SK-N-SH (cell line): ENCODE data around the gene DNAJC1. TPM values are rescaled to one million over a fixed set of nuclear protein-coding genes. Genes with fewer than 3 reads are reported as not detected.
"Not testable (repeated sequence)": the region's sequence is repeated elsewhere in the genome, so short reads cannot be mapped to it uniquely, and the experiment has no call there.

Experiments used
- CTCF ChIA-PET: fragments of 300-600, 350-600 bp; formaldehyde crosslinking; extraction: SDS; loops from one replicate; lab custom pipeline; 2021; lab: Yijun Ruan, JAX
- POLR2A ChIA-PET: fragments of 350-600 bp; sonication (Branson Sonifier 250); formaldehyde crosslinking; extraction: SDS; loops from one replicate; lab custom pipeline; 2020; ENCODE audit warnings: antibody characterized with exemption, inconsistent platforms; lab: Yijun Ruan, JAX
- DNase-seq: peaks from one replicate; pipeline ENCODE4 v3.0.0; 2012
- H2AFZ ChIP-seq: fragments of 200-600 bp; sonication (generic); 2 replicates; pipeline ENCODE4 v1.8.1; 2016; ENCODE audit warnings: antibody characterized with exemption, mild to moderate bottlenecking, low read depth
- H3F3A ChIP-seq: fragments of 200-600 bp; sonication (generic); replicated peaks from 2 replicates; pipeline ENCODE3; 2016; ENCODE audit warnings: antibody characterized with exemption, mild to moderate bottlenecking; ENCODE audit not compliant: insufficient read depth
- H3K27ac ChIP-seq, 2 experiments: fragments of 200-500 bp in 1 of 2; fragments of 200-600 bp in 1 of 2; sonication (Bioruptor generic) in 1 of 2; sonication (generic), shearing (Covaris generic) in 1 of 2; 2 replicates each; pipeline versions ENCODE4 v1.5.1 to v1.6.1; 2014 to 2016; ENCODE audit warnings: low read depth in 2 of 2, inconsistent platforms in 1 of 2, low read length in 1 of 2, mild to moderate bottlenecking in 1 of 2, mixed read lengths in 1 of 2
- H3K27me3 ChIP-seq: fragments of 200-600 bp; sonication (generic), shearing (Covaris generic); 2 replicates; pipeline ENCODE4 v1.6.1; 2016; ENCODE audit warnings: mixed run types; ENCODE audit not compliant: insufficient read depth
- H3K36me3 ChIP-seq, 2 experiments: fragments of 200-500 bp in 1 of 2; fragments of 200-600 bp in 1 of 2; sonication (Bioruptor generic) in 1 of 2; sonication (generic) in 1 of 2; replicated peaks in 1 of 2; 2 replicates each; pipeline versions ENCODE3 to v1.5.1; 2014 to 2016; ENCODE audit warnings: low read length in 1 of 2, mild to moderate bottlenecking in 1 of 2; ENCODE audit not compliant: insufficient read depth in 2 of 2, control insufficient read depth in 1 of 2
- H3K4me1 ChIP-seq, 2 experiments: fragments of 200-500 bp in 1 of 2; fragments of 200-600 bp in 1 of 2; sonication (Bioruptor generic) in 1 of 2; sonication (generic), shearing (Covaris generic) in 1 of 2; 2 replicates each; pipeline versions ENCODE4 v1.5.1 to v1.6.1; 2014 to 2016; ENCODE audit warnings: low read depth in 1 of 2, low read length in 1 of 2, mixed run types in 1 of 2; ENCODE audit not compliant: insufficient read depth in 2 of 2, control insufficient read depth in 1 of 2
- H3K4me2 ChIP-seq: fragments of 200-600 bp; sonication (generic), shearing (Covaris generic); 2 replicates; pipeline ENCODE4 v1.6.1; 2017; ENCODE audit warnings: mixed run types
- H3K4me3 ChIP-seq, 2 experiments: fragments of 200-500 bp in 1 of 2; fragments of 200-600 bp in 1 of 2; sonication (Bioruptor generic) in 1 of 2; sonication (generic), shearing (Covaris generic) in 1 of 2; 2 replicates each; pipeline versions ENCODE4 v1.5.1 to v1.8.1; 2014 to 2016; ENCODE audit warnings: low read depth in 2 of 2, inconsistent platforms in 1 of 2, low read length in 1 of 2, mild to moderate bottlenecking in 1 of 2, mixed read lengths in 1 of 2, moderate library complexity in 1 of 2
- H3K79me2 ChIP-seq: fragments of 200-600 bp; sonication (generic); 2 replicates; pipeline ENCODE4 v1.8.1; 2017; ENCODE audit warnings: mild to moderate bottlenecking; ENCODE audit not compliant: insufficient read depth
- H3K9ac ChIP-seq: fragments of 200-600 bp; sonication (generic); 2 replicates; pipeline ENCODE4 v1.6.1; 2017; ENCODE audit warnings: mixed run types
- H3K9me2 ChIP-seq: fragments of 200-600 bp; sonication (generic); 2 replicates; pipeline ENCODE4 v1.6.1; 2017; ENCODE audit warnings: mixed run types
- H3K9me3 ChIP-seq: fragments of 200-600 bp; sonication (generic); 2 replicates; pipeline ENCODE4 v1.6.1; 2017; ENCODE audit warnings: mixed run types, mild to moderate bottlenecking, moderate library complexity
- H4K20me1 ChIP-seq: fragments of 200-600 bp; sonication (generic); 2 replicates; pipeline ENCODE4 v1.6.1; 2017; ENCODE audit warnings: mild to moderate bottlenecking, mixed run types; ENCODE audit not compliant: insufficient read depth
- EP300 ChIP-seq, 2 experiments: IDR thresholded peaks; 2 replicates each; pipeline versions ENCODE4 v1.4.0 to v1.6.1; 2012; ENCODE audit warnings: borderline replicate concordance in 1 of 2, low read depth in 1 of 2, low read length in 1 of 2
- FOSL2 ChIP-seq: IDR thresholded peaks from 2 replicates; pipeline ENCODE4 v1.4.0; 2012; ENCODE audit warnings: low read depth, mild to moderate bottlenecking, moderate library complexity, borderline replicate concordance
- FOXM1 ChIP-seq: IDR thresholded peaks from 2 replicates; pipeline ENCODE4 v1.4.0; 2012; ENCODE audit warnings: low read depth, mild to moderate bottlenecking
- GABPA ChIP-seq: IDR thresholded peaks from 2 replicates; pipeline ENCODE4 v1.4.0; 2012; ENCODE audit warnings: low read depth, mild to moderate bottlenecking
- GATA2 ChIP-seq: sonication (generic); formaldehyde crosslinking; IDR thresholded peaks from 2 replicates; pipeline ENCODE4 v1.5.0; 2020; ENCODE audit warnings: mild to moderate bottlenecking, missing genetic modification reagents
- PBX3 ChIP-seq: IDR thresholded peaks from 2 replicates; pipeline ENCODE4; 2012
- POLR2AphosphoS5 ChIP-seq: IDR thresholded peaks from 2 replicates; pipeline ENCODE4 v1.6.1; 2012; ENCODE audit warnings: low read depth, low read length
- RCOR1 ChIP-seq: fragments of 150-350 bp; IDR thresholded peaks from 2 replicates; pipeline ENCODE4 v1.6.1; 2017; ENCODE audit warnings: antibody characterized with exemption, low read length
- RXRA ChIP-seq: IDR thresholded peaks from 2 replicates; pipeline ENCODE4 v1.4.0; 2012; ENCODE audit warnings: low read depth, mild to moderate bottlenecking, borderline replicate concordance
- TAF1 ChIP-seq: IDR thresholded peaks from 2 replicates; pipeline ENCODE4 v1.6.1; 2012; ENCODE audit warnings: low read depth, mild to moderate bottlenecking, low read length, moderate library complexity, borderline replicate concordance
- WGBS: methylation state at CpG from one replicate; pipeline ENCODE4 v1.1.6; 2017; ENCODE audit warnings: low lambda C conversion rate; 5-methylcytosine and 5-hydroxymethylcytosine counted together
- polyA plus RNA-seq, 3 experiments: library from polyadenylated mRNA; depleted of rRNA; stranded (reverse); fragments of >200 nt; gene quantifications; 2 replicates each; pipeline ENCODE4 v1.2.3, GENCODE V29; 2012
- TF ChIP-seq, protein P1 (sequence below): fragments of 150-350 bp; IDR thresholded peaks from 2 replicates; pipeline ENCODE4 v1.6.1; 2016; ENCODE audit warnings: mild to moderate bottlenecking, low read depth, low read length
- TF ChIP-seq, protein P2 (sequence below): fragments of 150-350 bp; IDR thresholded peaks from 2 replicates; pipeline ENCODE4 v1.6.1; 2017; ENCODE audit warnings: antibody characterized with exemption, low read length, low read depth, borderline replicate concordance

DNAJC1 gene
- polyA plus RNA-seq, 1 of the 3 experiments (the other 2 are of a cell fraction) = 9.3 TPM

GRCh38 chr10:21870849-21871248, 132.7 kb downstream of the DNAJC1 start (continued):
- no peak for TF ChIP-seq GABPA
- no peak for TF ChIP-seq FOSL2
- TF ChIP-seq GATA2 (CRISPR knock-in tag) = no peak
- no peak for TF ChIP-seq TAF1

DNA sequence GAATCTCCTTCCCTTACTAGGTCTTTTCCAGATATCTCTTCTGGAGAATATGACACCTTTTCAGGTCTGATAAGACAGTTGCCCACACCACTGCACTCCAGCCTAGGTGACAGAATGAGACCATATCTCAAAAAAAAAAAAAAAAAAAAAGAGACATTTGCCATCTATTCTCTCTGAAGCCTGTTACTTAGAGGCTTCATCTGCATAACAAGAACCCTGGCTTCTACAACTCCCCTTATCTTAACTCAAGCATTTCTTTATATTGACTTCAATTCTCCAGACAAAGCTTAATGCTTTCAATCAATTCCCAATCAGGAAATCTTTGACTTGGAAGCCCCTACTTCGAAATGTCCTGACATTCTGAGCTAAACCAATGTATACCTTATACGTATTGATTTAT, 134.4 kb downstream of the DNAJC1 start:
- H3K4me1 ChIP-seq, H3K27me3 ChIP-seq, H3K79me2 ChIP-seq, H4K20me1 ChIP-seq, H3K4me2 ChIP-seq, POLR2A ChIA-PET, H3K9me2 ChIP-seq, H2AFZ ChIP-seq, H3K9ac ChIP-seq, H3F3A ChIP-seq, H3K4me3 ChIP-seq, H3K27ac ChIP-seq, CTCF ChIA-PET, H3K36me3 ChIP-seq, DNase-seq: not testable (repeated sequence)
- WGBS = 85% methylated on average over 2 of the region's 2 CpGs
- peaks cover 18% of the 10 kb centered on the region; the same call in 1 of the 2 replicates for H3K9me3 ChIP-seq

GRCh38 chr10:21860718-21861117, 142.8 kb downstream of the DNAJC1 start:
- WGBS = 77% methylated on average over 1 of the region's 1 CpG
- H3F3A ChIP-seq = no peaks in the 10 kb centered on the region
- H4K20me1 ChIP-seq = no peaks in the 10 kb centered on the region
- CTCF ChIA-PET = no interaction called here
- no peak overlapping the region for H3K9ac ChIP-seq
- H3K79me2 ChIP-seq = no peaks in the 10 kb centered on the region; the same call in 1 of the 2 replicates
- no peaks in the 10 kb centered on the region for H3K36me3 ChIP-seq
- no peak for DNase-seq
- POLR2A ChIA-PET = no interaction called here
- H3K4me2 ChIP-seq = no peak overlapping the region
- no peaks in the 10 kb centered on the region for H3K9me2 ChIP-seq
- H2AFZ ChIP-seq = no peak overlapping the region
- no peaks in the 10 kb centered on the region for H3K9me3 ChIP-seq
- H3K4me3 ChIP-seq = no peak overlapping the region
- H3K27me3 ChIP-seq = no peaks in the 10 kb centered on the region
- no peak for TF ChIP-seq RXRA
- TF ChIP-seq, protein P1, sequence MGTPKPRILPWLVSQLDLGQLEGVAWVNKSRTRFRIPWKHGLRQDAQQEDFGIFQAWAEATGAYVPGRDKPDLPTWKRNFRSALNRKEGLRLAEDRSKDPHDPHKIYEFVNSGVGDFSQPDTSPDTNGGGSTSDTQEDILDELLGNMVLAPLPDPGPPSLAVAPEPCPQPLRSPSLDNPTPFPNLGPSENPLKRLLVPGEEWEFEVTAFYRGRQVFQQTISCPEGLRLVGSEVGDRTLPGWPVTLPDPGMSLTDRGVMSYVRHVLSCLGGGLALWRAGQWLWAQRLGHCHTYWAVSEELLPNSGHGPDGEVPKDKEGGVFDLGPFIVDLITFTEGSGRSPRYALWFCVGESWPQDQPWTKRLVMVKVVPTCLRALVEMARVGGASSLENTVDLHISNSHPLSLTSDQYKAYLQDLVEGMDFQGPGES = no peak
- TF ChIP-seq, protein P2, sequence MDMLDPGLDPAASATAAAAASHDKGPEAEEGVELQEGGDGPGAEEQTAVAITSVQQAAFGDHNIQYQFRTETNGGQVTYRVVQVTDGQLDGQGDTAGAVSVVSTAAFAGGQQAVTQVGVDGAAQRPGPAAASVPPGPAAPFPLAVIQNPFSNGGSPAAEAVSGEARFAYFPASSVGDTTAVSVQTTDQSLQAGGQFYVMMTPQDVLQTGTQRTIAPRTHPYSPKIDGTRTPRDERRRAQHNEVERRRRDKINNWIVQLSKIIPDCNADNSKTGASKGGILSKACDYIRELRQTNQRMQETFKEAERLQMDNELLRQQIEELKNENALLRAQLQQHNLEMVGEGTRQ = no peak
- no peak for TF ChIP-seq FOXM1
- no peak for TF ChIP-seq EP300 (IDR thresholded peaks at IDR 0.05; ENCODE audit: borderline replicate concordance in 1 of 2, low read depth in 1 of 2, low read length in 1 of 2)
- TF ChIP-seq RCOR1 = no peak
- no peak for TF ChIP-seq PBX3
- TF ChIP-seq POLR2AphosphoS5 = no peak
- H3K27ac ChIP-seq = no peak overlapping the region
- H3K4me1 ChIP-seq = no peaks in the 10 kb centered on the region; a peak in 1 of 4 replicates
